ENCODE data around the gene CASTOR1.

The CASTOR1 gene

DNA sequence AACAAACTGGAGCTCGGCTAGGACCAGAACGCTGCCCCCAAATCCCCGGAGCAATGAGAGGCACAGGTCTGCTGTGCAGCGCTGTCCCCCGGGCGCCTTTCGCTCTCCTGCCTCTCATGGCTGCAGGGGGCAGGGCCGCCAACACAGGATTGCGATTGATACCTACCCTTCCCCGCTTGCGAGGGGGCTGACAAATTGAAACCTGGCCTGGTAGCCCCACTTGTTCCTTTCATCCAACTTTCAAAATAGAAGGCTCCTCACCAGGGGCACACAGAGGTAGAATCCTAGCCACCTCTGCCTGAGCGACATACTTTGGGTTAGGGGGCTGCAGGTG is 642 bp upstream of the CASTOR1 start:
- DNase-seq (ENCODE audit: low read depth in 2 of 2) = no peak
- peak overlapping the region; percentile 21 to 28 for H3K4me3 ChIP-seq (replicated peaks in 1 of 2; ENCODE audit: low read depth in 2 of 2, low read length in 2 of 2)
- TF ChIP-seq, protein P1, sequence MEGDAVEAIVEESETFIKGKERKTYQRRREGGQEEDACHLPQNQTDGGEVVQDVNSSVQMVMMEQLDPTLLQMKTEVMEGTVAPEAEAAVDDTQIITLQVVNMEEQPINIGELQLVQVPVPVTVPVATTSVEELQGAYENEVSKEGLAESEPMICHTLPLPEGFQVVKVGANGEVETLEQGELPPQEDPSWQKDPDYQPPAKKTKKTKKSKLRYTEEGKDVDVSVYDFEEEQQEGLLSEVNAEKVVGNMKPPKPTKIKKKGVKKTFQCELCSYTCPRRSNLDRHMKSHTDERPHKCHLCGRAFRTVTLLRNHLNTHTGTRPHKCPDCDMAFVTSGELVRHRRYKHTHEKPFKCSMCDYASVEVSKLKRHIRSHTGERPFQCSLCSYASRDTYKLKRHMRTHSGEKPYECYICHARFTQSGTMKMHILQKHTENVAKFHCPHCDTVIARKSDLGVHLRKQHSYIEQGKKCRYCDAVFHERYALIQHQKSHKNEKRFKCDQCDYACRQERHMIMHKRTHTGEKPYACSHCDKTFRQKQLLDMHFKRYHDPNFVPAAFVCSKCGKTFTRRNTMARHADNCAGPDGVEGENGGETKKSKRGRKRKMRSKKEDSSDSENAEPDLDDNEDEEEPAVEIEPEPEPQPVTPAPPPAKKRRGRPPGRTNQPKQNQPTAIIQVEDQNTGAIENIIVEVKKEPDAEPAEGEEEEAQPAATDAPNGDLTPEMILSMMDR (IDR thresholded peaks at IDR 0.05; ENCODE audit: low read depth, low read length) = no peak

DNA sequence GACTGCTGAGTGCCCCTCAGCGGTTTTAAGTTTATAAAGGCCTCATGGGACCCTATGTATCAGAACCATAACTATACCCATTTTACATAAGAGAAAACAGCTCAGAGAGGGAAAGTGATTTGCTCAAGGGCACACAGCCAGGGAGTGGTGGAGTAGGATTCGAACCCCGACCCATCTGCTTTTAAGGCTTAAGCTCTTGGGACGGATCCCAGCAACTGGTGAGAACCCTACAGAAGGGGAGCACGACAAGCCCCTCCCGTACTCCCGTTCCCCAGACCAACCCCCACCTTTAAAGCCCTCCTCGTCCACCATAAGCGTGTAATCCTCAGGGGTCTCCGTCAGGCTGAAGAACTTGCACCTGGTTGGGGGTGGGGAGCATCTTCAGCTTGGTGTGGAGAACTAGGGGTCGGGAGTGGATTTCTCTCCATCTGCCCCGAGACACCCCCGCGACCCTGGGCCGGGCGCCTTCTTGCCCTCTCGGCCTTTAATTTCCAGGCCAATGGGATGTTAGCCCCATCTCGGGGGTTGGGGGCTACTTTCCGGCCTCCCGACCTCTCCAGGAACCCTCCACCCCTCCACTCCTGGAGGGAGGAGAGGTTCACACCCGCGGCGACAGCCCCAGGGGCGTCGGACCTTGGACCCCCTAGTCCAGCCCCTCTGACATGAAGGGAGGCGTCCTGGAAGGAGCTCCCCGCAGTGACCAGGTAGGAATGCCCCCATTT is 725 bp downstream of the CASTOR1 start:
- no peak for DNase-seq (ENCODE audit: low read depth in 2 of 2)
- H3K4me3 ChIP-seq (replicated peaks in 1 of 2; ENCODE audit: low read depth in 2 of 2, low read length in 2 of 2) = peak overlapping the region; percentile 68 to 91
- TF ChIP-seq, protein P1 (IDR thresholded peaks at IDR 0.05; ENCODE audit: low read depth, low read length) = no peak

DNA sequence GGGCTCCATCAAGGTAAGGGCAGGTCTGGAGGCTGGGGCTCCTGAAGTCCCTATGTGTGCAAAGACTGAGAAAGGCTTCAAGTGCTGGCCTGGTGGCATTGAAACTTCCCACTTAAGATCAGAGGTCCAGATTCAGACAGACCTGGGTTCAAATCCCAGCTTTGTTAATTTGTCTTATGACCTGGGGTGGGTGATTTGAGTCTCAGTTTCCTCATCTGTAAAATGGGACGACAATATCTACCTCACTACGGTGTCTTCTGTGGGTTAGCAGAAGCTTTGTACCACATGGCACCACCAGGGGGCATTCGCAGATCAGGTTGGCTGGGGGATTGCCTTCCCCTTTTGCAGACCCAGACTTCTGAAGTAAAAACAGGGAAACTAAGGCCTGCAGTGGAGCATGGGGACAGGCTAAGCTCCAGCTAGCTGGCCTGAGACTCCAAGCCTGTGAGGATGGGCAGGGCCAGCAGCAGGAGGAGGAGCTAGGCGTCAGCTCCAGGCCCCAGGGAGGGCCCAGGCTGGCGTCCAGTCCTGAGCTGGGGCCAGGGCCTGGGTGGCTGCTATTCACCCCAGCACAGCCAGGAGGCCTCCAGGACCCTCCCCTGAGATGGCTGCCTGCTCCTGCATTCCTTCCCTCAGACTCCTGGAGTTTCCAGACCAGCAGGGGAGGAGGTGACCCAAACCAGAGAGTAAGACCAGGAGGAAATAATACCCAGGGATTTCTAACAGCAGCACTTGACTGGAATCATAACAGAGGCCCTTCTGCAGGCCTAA is 1.5 kb downstream of the CASTOR1 start:
- TF ChIP-seq, protein P1 (IDR thresholded peaks at IDR 0.05; ENCODE audit: low read depth, low read length) = peak; percentile 70
- peak overlapping the region; percentile 68 to 91 for H3K4me3 ChIP-seq (replicated peaks in 1 of 2; ENCODE audit: low read depth in 2 of 2, low read length in 2 of 2)
- DNase-seq (ENCODE audit: low read depth in 2 of 2) = peak; percentile 89 to 97

DNA sequence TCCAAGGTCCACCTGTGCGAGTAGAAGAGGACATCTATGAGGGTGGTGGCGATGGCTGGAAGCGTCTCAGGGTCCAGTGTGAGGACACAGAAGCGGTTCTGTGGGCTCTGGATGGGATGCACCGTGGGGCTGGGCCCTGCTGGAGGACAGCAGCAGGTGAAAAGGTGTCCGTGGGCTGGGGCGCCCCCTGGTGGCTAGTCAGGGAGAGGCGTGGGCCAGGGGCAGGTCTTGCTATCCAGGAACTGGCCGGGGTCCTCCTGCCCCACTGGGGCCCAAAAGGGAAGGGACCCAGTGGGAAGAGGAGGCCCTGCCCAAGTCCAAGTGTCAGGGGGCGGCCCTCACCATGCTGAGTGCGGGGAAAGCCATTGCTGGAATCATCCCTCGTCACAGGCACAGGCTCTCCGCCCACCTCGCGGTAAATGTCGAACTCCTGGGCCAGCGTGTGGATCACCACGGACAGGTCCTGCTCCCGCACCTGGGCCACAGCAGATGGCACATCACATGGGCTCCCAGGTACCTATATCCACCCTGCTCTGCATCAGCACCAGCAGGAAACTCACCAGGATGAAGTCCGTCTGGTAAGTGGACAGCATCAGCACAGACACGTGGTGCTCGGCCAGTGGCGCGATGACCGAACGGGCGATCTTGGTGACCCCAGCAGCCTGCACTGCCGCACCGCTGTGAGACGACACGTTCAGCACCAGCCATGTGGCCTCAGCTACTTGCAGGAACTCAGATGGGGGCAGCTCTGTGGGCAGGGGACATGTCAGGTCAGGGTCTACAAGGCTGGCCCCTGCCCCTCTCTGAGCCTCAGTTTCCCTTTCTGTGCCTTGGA is 2.3 kb downstream of the CASTOR1 start:
- DNase-seq (ENCODE audit: low read depth in 2 of 2) = peak; percentile 57 to 66
- H3K4me3 ChIP-seq (replicated peaks in 1 of 2; ENCODE audit: low read depth in 2 of 2, low read length in 2 of 2) = no peak overlapping the region
- TF ChIP-seq, protein P1 (IDR thresholded peaks at IDR 0.05; ENCODE audit: low read depth, low read length) = peak; percentile 90

DNA sequence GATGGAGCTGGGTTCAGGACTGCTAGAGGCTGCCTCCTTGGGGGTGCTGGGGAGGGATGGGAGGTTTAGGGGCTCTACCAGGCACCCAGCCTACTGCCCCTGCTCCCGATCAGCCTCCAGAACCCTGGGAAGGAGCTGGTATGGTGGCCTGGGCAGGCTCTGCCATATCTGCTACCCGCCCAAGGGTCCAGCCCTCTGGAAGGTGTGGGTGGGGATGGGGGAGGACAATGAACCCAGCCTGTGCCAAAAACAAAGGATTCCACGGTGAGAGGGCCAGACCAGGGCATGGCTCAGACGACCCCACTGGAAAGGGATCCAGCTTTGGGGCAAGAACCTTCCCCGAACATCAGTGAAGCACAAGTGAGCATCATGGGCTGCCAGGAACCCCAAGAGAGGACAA is 3.0 kb downstream of the CASTOR1 start:
- no peak for DNase-seq (ENCODE audit: low read depth in 2 of 2)
- H3K4me3 ChIP-seq (replicated peaks in 1 of 2; ENCODE audit: low read depth in 2 of 2, low read length in 2 of 2) = no peak overlapping the region
- TF ChIP-seq, protein P1 (IDR thresholded peaks at IDR 0.05; ENCODE audit: low read depth, low read length) = no peak

DNA sequence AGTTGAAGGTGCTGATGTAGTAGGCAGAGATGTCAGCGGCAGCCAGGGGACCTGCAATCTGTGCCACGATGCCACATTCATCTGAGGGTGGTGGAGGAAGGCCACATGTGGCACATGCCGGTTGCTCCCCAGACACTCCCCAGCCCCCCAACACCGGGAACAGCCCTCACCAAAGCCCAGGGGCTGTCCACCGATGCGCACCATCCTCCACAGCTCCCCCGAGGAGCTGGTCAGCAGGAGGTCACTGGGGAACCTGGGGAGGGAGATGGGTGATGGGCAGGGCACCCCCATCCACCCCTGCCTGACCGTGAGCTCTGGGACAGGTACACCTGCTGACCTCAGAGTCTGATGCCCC is 3.5 kb downstream of the CASTOR1 start:
- no peak overlapping the region for H3K4me3 ChIP-seq (replicated peaks in 1 of 2; ENCODE audit: low read depth in 2 of 2, low read length in 2 of 2)
- TF ChIP-seq, protein P1 (IDR thresholded peaks at IDR 0.05; ENCODE audit: low read depth, low read length) = no peak

More for the DNA sequence above, 3.5 kb downstream of the CASTOR1 start:
- no peak for DNase-seq (ENCODE audit: low read depth in 2 of 2)

Measured in cardiac fibroblast (primary cell).